NCI-H1105 treated with DMSO at 0.1 percent for 48 hours (cell line): ENCODE data around the gene RAI1.
A peak's percentile ranks its signal among the peaks of the same experiment; 100 is the strongest.

Experiments
- DNase-seq: peaks from one replicate; lab custom pipeline; 2025; lab: John Stamatoyannopoulos, UW

Gene RAI1

DNA sequence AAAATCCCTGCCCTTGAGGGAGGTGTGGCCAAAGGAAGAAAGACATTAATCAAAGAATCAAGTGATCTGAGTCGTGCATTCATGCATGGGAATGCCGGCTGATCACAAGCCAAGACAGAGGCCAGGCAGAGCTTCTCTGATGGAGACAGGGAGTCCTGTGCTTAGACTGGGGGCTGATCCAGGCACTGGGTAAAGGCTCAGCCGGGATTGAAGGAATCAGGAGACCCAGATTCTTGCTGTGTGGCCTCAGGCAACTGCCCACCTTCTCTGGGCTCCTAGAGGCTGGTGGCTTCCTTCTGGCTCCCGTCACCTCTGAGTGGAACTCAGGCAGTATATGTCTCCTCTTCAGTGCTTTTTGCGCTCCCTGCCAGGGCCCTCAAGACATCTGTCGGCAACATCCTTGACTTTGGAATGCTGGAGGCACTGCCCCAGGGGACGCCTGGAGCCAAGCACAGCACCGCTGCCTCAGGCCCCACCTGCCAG lies 17.7 kb downstream of the RAI1 start:
- no peak for DNase-seq

DNA sequence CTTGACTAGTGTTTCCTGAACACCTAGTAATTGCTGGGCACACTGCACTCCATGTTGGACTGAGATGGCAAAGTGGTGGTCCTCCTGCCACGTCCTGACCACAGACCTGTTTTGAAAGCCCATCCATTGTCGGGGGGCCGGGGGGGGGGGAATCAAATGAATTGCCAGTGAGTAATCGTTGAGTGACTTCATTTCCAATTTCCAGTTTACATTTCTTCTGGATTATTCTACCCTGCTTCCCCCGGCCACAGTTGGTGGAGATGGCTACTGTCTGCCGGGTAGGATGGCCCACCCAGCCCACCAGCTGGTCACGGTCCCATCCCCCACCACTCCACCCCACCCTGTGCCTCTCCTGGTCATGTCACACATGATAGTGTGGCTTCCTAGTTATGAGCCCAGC lies 18.2 kb downstream of the RAI1 start:
- DNase-seq: no peak

GRCh38 chr17:17700251-17700969 lies 19.2 kb downstream of the RAI1 start:
- no peak for DNase-seq

DNA sequence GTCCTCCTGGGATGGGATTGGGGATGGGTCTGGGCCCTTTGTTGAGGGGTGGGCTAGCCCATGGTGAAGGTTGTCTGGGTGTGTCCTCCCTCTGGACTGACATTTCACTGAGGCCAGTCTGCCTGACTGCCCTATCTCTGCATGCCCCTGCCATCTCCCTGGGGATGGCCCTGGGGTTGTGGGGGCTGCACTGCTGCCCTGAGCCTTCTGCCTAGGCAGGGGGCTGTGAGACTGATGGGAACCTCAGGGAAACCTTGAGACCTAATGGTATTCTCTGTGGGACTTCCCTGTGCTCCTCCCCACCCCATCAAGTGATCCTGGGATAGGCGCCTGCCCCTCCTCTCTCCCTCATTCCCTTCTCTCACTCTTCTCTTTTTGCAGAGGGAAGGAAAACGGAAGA lies 19.9 kb downstream of the RAI1 start:
- no peak for DNase-seq

- DNase-seq: no peak
Measured at GRCh38 chr17:17701658-17702057, 20.4 kb downstream of the RAI1 start.

- DNase-seq: peak; percentile 40
Measured at GRCh38 chr17:17702449-17703139, 21.3 kb downstream of the RAI1 start.

DNA sequence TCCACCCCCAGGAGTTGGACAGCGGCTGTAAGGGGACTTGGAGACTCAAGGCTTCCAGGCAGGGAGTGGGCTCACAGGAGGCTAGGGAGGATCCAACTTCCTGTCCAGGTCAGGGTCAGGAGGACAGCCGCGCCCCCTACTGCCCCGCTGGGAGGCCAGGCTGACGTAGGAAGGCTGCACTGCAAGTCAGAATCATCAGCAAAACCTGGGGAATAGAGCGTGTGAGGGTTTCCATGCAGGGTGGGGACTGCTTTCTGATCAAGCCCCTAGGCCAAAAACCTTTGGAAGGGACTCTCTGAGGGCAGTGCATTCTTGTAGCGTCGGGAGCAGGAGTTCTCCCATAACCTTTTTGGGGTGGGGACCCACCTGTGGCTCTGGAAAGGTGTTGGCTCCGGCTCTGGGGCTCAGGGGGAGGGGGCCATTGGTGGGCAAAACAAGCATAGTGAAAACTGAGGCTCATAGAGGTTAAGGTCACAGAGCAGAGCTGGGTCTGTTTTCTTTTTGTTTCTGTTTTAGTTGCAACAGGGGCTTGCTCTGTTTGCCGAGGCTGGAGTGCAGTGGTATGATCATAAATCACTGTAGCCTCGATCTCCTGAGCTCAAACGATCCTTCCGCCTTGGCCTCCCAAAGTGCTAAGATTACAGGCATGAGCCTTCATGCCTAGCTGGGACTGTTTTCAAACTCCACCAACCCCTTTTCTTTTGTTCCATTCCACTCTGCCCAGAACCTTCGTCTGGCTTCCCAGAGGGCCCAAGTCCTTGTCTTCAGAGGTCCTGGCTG lies 22.1 kb downstream of the RAI1 start:
- DNase-seq: no peak

- no peak for DNase-seq
Measured at GRCh38 chr17:17704931-17705330, 23.7 kb downstream of the RAI1 start.

- no peak for DNase-seq
Measured at GRCh38 chr17:17706140-17707060, 25.1 kb downstream of the RAI1 start.

DNA sequence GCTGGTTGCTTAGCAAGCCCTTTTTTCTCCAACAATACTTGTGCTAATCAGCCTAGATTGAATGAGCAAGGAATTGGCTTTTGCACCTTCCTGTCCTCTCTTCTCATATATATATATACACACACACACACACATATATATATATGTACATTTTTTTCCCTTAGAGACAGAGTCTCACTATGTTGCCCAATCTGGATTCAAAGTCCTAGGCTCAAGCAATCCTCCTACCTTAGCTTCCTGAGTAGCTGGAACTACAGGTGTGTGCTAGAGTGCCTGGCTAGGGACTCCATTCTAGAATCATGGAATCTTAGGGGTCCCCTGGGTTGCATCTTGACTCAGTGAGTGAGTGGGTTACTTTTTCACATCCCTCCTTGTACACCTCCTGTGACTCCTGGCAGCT lies 27.0 kb downstream of the RAI1 start:
- no peak for DNase-seq

- DNase-seq: no peak
Measured at GRCh38 chr17:17708816-17709215, 27.6 kb downstream of the RAI1 start.

DNA sequence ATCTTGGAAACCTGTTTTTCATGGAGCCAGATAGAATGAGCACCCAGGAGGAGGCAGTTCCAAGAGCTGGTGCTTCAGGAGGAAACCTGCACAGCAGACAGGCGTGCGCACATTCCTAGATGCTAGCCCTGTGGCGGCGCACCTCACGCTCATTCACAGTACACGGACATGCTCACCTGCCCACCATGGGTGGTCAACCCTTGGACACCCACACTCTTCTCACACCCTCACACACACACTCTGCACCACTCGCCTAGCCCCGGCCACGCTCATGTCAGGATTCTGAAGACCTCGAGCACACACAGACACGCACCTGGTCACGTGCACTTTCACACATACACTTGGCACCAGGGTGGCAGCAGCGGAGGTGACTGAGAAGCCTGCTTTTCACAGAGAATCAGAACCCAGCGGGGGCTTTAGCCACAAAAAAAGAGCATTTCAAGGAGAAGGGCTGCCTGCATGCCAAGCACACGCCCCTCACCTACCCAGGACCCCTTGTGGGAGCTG lies 28.6 kb downstream of the RAI1 start:
- DNase-seq: no peak

DNA sequence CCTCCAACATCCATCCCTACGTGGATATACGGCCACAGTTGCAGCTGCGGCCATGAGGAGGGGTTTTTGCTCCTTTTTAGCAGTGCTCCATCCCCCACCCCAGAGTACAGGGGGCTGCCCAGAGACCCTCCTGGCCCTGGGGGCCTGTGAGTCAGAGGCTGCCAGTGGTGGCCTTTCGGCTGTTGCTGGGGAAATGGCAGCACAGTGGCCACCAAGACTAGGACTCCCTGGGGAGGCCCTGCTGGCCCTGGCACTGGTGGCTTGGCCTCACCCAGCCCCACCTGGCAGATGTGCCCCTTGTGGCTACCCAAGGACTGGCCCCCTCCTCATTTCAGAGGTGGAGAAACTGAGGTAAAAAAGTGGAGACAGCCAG lies 29.1 kb downstream of the RAI1 start:
- DNase-seq: no peak

DNA sequence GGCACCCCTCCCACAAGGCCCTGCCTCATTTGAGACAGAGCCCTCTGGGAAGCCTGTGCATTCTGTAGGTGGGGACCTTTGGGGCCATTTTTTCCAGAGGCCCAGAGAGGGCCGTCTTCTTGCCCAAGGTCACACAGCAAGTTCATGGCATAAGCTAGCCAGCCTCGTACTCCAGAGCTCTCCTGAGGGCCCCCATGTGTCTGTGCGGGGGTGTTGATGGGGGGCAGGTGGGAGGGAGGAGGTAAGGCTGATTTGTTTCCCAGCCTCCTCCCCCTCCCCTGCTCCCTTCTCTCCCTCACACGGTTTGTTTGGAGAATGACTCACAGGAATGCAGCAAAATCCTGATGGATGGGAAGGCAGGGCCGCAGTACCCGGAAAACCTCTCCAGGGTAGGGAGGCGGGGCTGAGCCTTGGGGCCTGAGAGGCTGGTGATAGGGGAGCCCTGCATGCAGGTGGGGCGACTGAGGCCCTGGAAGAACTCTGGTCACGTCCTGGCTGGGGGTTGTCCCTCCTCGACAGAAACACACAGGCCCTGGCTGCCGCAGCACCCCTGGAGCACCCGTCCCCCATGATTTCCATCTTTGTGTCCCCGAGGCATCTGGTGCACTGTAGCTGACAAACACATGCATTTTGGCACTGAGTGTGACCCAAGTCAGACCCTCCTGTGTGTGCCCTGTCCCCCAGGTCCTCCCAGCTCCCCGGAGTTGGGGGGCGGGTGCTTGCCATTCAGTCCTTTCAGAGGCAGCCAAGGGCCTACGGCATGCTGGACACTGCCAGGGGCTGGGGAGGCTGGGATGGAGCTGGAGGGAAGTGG lies 29.7 kb downstream of the RAI1 start:
- no peak for DNase-seq

DNA sequence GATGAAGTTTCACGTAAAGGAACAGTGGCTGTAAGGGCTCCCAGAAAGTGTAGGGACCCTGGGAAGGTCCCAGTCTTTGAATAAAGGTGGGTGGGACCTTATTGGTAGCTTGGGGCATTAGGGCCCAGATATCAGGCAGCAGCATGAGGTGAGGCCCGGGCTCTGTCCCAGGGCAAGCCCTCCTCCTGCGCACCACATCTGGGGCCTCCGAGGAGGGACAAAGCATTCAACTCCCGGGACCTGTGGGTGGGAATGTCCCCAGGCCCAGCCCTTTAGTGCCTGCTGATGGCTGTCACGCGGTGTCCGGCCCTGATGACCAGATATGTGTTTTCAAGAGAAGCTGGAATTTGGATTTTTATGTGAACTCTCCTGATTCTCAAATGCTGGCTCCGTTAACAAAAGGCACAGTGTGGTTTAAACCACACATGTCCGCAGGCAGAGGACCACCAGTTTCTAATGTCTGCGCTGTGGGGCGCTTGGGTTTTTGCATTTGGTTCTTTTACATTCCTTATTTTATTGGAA lies 30.4 kb downstream of the RAI1 start:
- no peak for DNase-seq

DNA sequence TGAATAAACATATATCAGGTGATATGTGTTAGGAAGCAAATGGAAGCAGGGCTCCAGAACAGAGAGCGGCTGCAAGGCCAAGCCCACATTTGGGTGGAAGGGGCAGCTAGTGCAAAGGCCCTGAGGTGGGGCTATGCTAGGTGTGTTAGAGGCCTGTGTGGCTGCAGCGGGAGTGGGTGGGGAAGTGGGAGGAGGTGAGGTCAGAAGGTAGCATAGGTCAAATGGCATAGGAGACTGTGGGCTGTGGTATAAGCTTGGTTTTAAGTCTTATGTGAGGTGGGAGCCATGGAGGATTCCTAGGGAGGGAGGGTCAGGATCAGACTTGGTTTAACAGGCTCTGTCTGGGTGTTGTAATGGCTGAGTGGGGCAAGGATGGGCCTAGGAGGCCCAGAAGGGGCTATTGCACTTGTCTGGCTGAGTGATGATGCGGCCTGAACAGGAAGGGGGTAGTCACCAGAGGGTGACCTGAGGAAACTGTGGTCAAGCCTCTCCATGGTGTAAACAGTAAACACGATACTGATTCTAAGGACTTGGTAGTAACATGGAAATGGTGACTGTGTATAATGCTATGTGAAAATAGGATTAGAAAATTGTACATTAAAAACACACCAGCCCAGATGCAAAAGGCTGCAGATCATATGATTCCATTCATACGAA lies 31.1 kb downstream of the RAI1 start:
- no peak for DNase-seq

DNA sequence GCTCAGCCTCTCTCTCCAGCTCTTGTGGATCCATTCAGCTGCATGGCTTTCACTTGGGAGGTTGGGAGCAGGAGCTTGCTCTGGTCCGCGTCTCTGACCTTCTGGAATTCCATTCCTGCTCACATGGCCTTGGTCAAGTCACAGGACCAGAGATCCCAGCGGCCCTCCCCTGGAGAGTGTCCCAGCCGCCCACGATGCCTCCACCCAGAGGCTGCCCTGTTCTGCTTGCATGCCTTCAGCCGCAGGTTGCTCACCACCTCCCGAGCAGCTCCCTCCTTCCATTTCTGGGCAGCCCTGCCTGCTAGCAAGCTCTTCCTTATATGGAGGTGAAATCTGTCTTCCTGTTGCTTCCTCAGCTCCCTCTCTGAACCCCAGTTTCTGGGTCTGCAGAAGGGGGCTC lies 32.6 kb downstream of the RAI1 start:
- DNase-seq: no peak

- no peak for DNase-seq
Measured at GRCh38 chr17:17714261-17714866, 33.1 kb downstream of the RAI1 start.

- DNase-seq: no peak
Measured at GRCh38 chr17:17714879-17715278, 33.6 kb downstream of the RAI1 start.
